Neural cell (in vitro differentiated cells): ENCODE data around the gene CHST13.

Source experiments
- CTCF ChIP-seq: fragments of 450-650 bp; IDR thresholded peaks from 2 replicates; pipeline ENCODE4 v1.5.1; 2014; ENCODE audit warnings: antibody characterized with exemption, mild to moderate bottlenecking, moderate library complexity; ENCODE audit not compliant: poor library complexity, severe bottlenecking
- EP300 ChIP-seq: fragments of 450-650 bp; conservative IDR thresholded peaks from 2 replicates; pipeline ENCODE4 v1.6.1; 2014; ENCODE audit warnings: antibody characterized with exemption, mild to moderate bottlenecking, moderate library complexity; ENCODE audit not compliant: poor library complexity, severe bottlenecking
- EZH2 ChIP-seq: fragments of 200-600, 300-800 bp; shearing (Covaris generic), sonication (generic); IDR thresholded peaks from 2 replicates; pipeline ENCODE4 v1.6.1; 2014; ENCODE audit warnings: antibody characterized with exemption, low read length, borderline replicate concordance, mild to moderate bottlenecking; ENCODE audit not compliant: insufficient read depth, poor library complexity, severe bottlenecking
- MXI1 ChIP-seq: fragments of 450-650 bp; conservative IDR thresholded peaks from 2 replicates; pipeline ENCODE4 v1.6.1; 2014; ENCODE audit warnings: antibody characterized with exemption, mild to moderate bottlenecking; ENCODE audit not compliant: poor library complexity, severe bottlenecking
- POLR2AphosphoS5 ChIP-seq: IDR thresholded peaks from 2 replicates; pipeline ENCODE4 v1.6.1; 2012
- RAD21 ChIP-seq: fragments of 450-650 bp; conservative IDR thresholded peaks from 2 replicates; pipeline ENCODE4 v1.6.1; 2014; ENCODE audit warnings: antibody characterized with exemption, mild to moderate bottlenecking, moderate library complexity
- REST ChIP-seq: IDR thresholded peaks from 2 replicates; pipeline ENCODE4 v1.6.1; 2012; ENCODE audit warnings: borderline replicate concordance
- SMC3 ChIP-seq: fragments of 450-650 bp; conservative IDR thresholded peaks from 2 replicates; pipeline ENCODE4 v1.6.1; 2014; ENCODE audit warnings: antibody characterized with exemption, mild to moderate bottlenecking, moderate library complexity; ENCODE audit not compliant: poor library complexity
- TAF1 ChIP-seq: IDR thresholded peaks from 2 replicates; pipeline ENCODE4 v1.6.1; 2012; ENCODE audit warnings: low read depth

DNA sequence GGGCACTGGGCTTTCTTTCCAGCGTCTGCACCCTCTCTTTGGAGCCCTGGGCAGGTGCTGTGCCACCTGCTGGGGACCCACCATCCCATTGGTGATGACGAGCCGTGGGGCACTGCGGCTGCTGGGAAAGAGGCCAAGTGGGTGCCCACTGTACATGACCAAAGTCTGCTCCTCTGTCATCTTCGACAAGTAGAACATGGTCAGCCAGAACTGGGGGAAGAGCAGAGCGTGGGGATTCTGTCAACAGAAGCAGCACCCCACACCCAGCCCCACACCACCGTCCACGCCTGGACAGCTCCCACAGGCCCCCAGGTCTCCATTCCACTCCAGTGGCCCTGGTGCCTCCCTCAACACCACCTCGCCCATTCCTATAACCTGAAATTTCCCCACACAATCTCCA is 16.1 kb upstream of the CHST13 start:
- TF ChIP-seq CTCF (no peak), EZH2 (no peak), RAD21 (no peak), EP300 (no peak), TAF1 (no peak), REST (no peak), POLR2AphosphoS5 (no peak), SMC3 (no peak), MXI1 (no peak)
